Muscle layer of duodenum (tissue), 2 donors: ENCODE measurements around the gene SLAMF6.

Experiments used
- H3K27ac ChIP-seq: one replicate; pipeline ENCODE4 v1.7.0; 2013; ENCODE audit warnings: mild to moderate bottlenecking, low read length
- H3K27me3 ChIP-seq: one replicate; pipeline ENCODE4 v1.7.0; 2013; ENCODE audit warnings: low read depth, mild to moderate bottlenecking, control low read depth, low read length
- H3K36me3 ChIP-seq, 2 donors: one replicate each; pipeline ENCODE4 v1.7.0; 2013; ENCODE audit warnings: low read length in 2 of 2, control low read depth in 1 of 2, mild to moderate bottlenecking in 1 of 2; ENCODE audit not compliant: insufficient read depth in 2 of 2, control insufficient read depth in 1 of 2
- H3K4me1 ChIP-seq, 2 donors: one replicate each; pipeline ENCODE4 v1.7.0; 2013; ENCODE audit warnings: low read length in 2 of 2, mild to moderate bottlenecking in 2 of 2, control low read depth in 1 of 2, moderate library complexity in 1 of 2; ENCODE audit not compliant: insufficient read depth in 2 of 2, control insufficient read depth in 1 of 2
- H3K4me3 ChIP-seq, 2 donors: one replicate each; pipeline ENCODE4 v1.7.0; 2013; ENCODE audit warnings: low read length in 2 of 2, low read depth in 1 of 2, mild to moderate bottlenecking in 1 of 2
- H3K9me3 ChIP-seq, 2 donors: one replicate each; pipeline ENCODE4 v1.7.0; 2013; ENCODE audit warnings: low read length in 2 of 2, control low read depth in 1 of 2, mild to moderate bottlenecking in 1 of 2; ENCODE audit not compliant: control insufficient read depth in 1 of 2
- donor health status: healthy.

Gene SLAMF6

DNA sequence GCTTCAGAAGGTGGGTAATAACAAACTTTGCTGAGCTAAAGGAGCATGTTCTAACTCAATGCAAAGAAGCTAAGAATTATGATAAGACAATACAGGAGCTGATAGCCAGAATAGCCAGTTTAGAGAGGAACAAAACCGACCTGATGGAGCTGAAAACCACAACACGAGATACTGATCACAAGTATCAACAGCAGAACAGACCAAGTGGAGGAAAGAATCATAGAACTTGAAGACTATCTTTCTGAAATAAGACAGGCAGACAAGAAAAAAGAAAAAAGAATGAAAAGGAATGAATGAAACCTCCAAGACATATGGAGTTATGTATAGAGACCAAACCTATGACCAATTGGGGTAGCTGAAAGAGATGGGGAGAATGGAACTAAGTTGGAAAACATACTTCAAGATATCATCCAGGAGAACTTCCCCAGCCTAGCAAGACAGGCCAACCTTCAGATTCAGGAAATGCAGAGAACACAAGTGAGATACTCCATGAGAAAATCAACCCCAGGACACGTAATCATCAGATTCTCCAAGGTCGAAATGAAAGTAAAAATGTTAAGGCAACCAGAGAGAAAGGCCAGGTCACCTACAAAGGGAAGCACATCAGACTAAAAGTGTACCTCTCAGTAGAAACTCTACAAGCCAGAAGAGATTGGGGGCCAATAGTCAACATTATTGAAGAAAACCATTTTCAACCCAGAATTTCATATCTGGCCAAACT is 35.8 kb upstream of the SLAMF6 start:
- no peak overlapping the region for H3K27ac ChIP-seq
- H3K4me3 ChIP-seq, result no peak overlapping the region

DNA sequence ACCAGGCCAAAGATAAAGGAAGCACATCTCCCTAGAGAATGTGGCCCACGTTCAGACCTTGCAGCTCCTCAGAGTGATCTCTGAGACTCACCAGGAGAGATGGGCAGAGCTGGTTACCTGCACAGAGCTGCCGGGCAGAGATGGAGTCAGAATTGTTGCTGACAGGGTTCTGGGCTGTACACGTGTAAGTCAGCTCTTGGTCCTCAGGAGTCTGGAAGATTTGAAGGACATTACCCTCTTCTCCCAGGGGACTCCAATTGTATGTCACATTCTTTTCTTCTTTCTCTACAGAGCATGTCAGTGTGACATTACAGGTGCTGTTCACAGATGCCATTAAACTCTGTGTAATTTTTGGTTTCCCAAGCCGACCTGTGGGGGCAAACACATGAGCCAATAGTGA is 30.7 kb upstream of the SLAMF6 start:
- Histone ChIP-seq H3K9me3 (no peaks in the 10 kb centered on the region), H3K4me3 (no peak overlapping the region), H3K27ac (no peak overlapping the region), H3K27me3 (no peaks in the 10 kb centered on the region), H3K4me1 (no peaks in the 10 kb centered on the region), H3K36me3 (no peaks in the 10 kb centered on the region)

More for the DNA sequence above, 35.8 kb upstream of the SLAMF6 start:
- Histone ChIP-seq H3K36me3 (no peaks in the 10 kb centered on the region), H3K4me1 (no peaks in the 10 kb centered on the region), H3K9me3 (no peaks in the 10 kb centered on the region), H3K27me3 (no peaks in the 10 kb centered on the region)

DNA sequence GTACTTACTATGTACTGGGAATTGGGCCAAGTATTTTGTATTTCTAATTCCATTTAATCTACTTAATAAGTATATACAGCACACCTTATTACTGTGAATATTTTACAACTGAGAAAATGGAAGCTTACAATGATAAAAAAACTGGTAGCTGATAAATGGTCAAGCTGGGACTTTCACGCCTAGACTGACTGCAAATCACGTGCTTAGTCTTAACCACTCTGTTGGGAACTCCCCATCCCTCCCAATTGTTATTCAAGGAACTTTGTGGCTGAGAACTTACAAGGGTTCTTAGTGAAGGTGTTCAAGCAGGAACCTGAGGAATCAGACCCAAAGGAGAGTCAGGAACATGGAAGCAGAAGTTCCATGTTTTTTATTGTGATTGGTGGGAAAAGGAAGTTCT is 29.4 kb upstream of the SLAMF6 start:
- Histone ChIP-seq H3K36me3 (no peaks in the 10 kb centered on the region), H3K27ac (no peak overlapping the region), H3K27me3 (no peaks in the 10 kb centered on the region), H3K4me1 (no peaks in the 10 kb centered on the region), H3K4me3 (no peak overlapping the region), H3K9me3 (no peaks in the 10 kb centered on the region)

DNA sequence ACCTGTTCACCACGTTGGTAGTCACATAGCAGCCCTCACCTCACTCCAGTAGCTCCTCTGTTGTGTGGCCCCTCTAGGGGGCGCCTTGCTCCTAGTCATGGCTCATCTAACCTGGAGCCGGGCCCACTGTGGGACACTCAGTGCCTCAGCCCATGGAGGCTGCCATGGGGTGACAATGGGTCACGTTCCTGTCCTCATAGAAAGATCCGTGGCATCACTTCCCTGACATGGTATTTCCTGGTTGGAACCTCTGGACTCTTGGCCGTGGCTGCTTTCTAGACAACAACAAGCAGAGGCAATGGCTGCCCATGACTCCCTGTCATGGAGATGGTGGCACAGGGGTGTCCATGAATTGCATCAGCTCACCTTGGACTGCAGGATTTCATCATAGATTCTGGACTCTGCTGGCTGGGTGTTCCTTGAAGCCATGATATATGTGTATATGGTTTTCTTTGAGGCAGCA is 27.5 kb upstream of the SLAMF6 start:
- no peaks in the 10 kb centered on the region for H3K4me1 ChIP-seq
- H3K4me3 ChIP-seq, result no peak overlapping the region
- H3K9me3 ChIP-seq, result no peaks in the 10 kb centered on the region
- H3K27ac ChIP-seq, result no peak overlapping the region
- no peaks in the 10 kb centered on the region for H3K27me3 ChIP-seq
- H3K36me3 ChIP-seq, result no peaks in the 10 kb centered on the region

DNA sequence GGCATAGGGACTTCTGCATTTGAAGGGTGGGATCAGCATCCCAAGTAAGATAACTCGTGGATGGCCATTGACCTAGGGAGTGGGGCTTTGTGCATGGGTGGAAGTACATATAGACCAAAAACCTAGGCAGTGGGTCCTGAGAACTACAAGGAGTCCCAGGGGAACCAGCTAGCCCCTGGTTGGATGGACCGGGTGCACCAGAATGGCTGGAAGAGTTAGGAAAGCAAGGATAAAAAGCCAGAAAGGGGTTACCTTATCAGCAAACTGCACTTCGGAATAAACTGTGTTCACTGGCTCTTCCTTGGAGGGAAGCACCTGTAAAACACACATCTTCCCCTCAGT is 26.6 kb upstream of the SLAMF6 start:
- no peak overlapping the region for H3K4me3 ChIP-seq
- H3K9me3 ChIP-seq, result no peaks in the 10 kb centered on the region
- H3K4me1 ChIP-seq, result no peaks in the 10 kb centered on the region
- H3K27me3 ChIP-seq, result no peaks in the 10 kb centered on the region
- no peak overlapping the region for H3K27ac ChIP-seq
- no peaks in the 10 kb centered on the region for H3K36me3 ChIP-seq

- Histone ChIP-seq H3K4me1 (no peaks in the 10 kb centered on the region), H3K4me3 (no peak overlapping the region), H3K36me3 (no peaks in the 10 kb centered on the region), H3K9me3 (no peaks in the 10 kb centered on the region), H3K27me3 (no peaks in the 10 kb centered on the region), H3K27ac (no peak overlapping the region)
Measured at GRCh38 chr1:160548960-160549664, 26.1 kb upstream of the SLAMF6 start.

GRCh38 chr1:160548183-160548582 is 25.1 kb upstream of the SLAMF6 start:
- Histone ChIP-seq H3K36me3 (no peaks in the 10 kb centered on the region), H3K27me3 (no peaks in the 10 kb centered on the region), H3K4me3 (no peak overlapping the region), H3K9me3 (no peaks in the 10 kb centered on the region), H3K27ac (no peak overlapping the region), H3K4me1 (no peaks in the 10 kb centered on the region)

DNA sequence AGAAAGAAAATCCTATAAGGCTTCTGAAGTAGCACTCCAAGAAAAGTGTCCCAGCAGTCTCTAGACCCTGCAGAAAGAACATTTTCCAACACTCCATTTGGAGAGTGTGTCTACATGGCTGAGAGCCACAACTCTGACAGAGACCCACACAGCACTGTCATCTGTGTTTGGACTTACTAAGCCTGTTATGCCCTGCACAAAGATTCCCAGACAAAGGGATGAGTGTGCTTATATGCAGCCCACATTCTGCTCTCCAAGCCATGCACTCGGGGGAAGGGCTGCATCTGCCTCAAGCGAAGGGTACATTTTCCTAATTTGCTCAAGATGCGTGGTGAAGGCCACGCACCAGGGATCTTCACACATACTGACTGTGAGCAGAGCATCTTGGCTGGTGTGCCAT is 24.4 kb upstream of the SLAMF6 start:
- no peak overlapping the region for H3K27ac ChIP-seq

DNA sequence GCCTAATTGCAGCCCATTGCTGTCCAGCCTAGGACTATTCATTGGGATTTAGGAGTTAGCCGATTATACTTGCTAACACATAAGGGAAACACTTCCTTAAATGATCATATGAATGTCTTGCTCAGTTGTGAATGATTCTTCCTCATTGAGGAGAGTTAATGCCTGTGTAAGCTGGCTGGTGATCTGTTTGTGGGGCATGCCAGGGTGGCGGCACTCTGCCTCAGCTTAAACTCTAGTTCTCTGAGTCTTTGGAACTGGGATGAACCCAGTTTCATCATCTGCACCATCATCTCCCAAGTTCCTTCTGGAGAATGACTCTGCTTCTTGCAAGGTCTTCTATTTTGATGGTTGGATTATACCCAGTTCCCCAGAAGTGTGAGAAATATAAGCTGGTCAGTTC is 23.9 kb upstream of the SLAMF6 start:
- H3K9me3 ChIP-seq, result no peaks in the 10 kb centered on the region
- no peak overlapping the region for H3K27ac ChIP-seq
- no peaks in the 10 kb centered on the region for H3K27me3 ChIP-seq
- H3K36me3 ChIP-seq, result no peaks in the 10 kb centered on the region
- H3K4me1 ChIP-seq, result no peaks in the 10 kb centered on the region
- no peak overlapping the region for H3K4me3 ChIP-seq

More for the DNA sequence above, 24.4 kb upstream of the SLAMF6 start:
- Histone ChIP-seq H3K36me3 (no peaks in the 10 kb centered on the region), H3K4me1 (no peaks in the 10 kb centered on the region), H3K9me3 (no peaks in the 10 kb centered on the region), H3K4me3 (no peak overlapping the region), H3K27me3 (no peaks in the 10 kb centered on the region)

- Histone ChIP-seq H3K27ac (no peak overlapping the region), H3K9me3 (no peaks in the 10 kb centered on the region), H3K27me3 (no peaks in the 10 kb centered on the region), H3K36me3 (no peaks in the 10 kb centered on the region), H3K4me3 (no peak overlapping the region), H3K4me1 (peaks cover 0 to 3% of the 10 kb centered on the region in 2 donors)
Measured at GRCh38 chr1:160544647-160545046, 21.6 kb upstream of the SLAMF6 start.

DNA sequence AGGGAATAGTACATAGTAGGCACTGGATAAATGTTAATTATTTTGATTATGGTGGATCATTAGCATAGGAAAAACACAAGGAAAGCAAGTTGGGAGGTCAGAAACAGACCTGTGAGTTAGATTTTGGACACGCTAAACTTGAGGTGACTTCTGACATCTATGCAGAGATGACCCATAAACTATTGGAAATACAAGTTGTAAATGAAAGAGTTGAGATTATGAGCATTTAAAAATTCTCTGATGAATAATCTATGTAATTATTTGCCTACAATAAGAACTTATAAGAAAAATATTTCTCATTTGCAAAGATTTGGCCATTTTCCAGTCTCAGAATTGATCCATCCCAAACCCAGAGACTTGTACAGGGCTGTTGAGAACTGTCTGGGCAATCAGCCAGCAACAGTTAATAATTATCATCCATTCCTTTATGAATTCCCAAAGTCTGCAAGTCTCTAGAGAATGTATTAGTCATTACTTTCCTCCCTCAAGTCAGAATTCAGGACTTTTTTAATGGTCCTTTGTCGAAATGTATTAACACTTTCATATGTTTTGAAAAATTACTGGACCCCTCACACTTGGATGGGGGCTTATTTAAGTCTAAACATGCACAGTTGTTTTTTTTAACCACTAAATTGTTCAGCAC is 19.4 kb upstream of the SLAMF6 start:
- H3K9me3 ChIP-seq, result no peaks in the 10 kb centered on the region
- no peak overlapping the region for H3K4me3 ChIP-seq
- no peaks in the 10 kb centered on the region for H3K36me3 ChIP-seq
- H3K27ac ChIP-seq, result no peak overlapping the region
- peaks cover 0 to 6% of the 10 kb centered on the region in 2 donors for H3K4me1 ChIP-seq
- H3K27me3 ChIP-seq, result no peaks in the 10 kb centered on the region
